ENCODE results near the gene NTSR1. TPM values are rescaled to one million over a fixed set of nuclear protein-coding genes. Genes with fewer than 3 reads are reported as not detected.
A peak's percentile ranks its signal among the peaks of the same experiment; 100 is the strongest.

NTSR1 gene
- total and polyA plus RNA-seq, 2 of the 13 experiments (the other 11 are each of a cell fraction or from before 2014, with no cell fraction given) = 0.09 to 0.12 TPM

- in situ Hi-C loops (cut with HindIII; ENCODE audit: extremely low pct_ligation_motif_present, low pct_unique_long_range_greater_than_20kb) = loop anchor here (5.0 kb wide), 1 partner anchor 125 kb away; no protein-coding TSS in a partner anchor
- peak; percentile 15 for ATAC-seq
- no peaks in the 10 kb centered on the region for H3K9me3 ChIP-seq (ENCODE audit: low read length)
- no peaks in the 10 kb centered on the region for H4K20me1 ChIP-seq (ENCODE audit: insufficient read depth, low read length)
- H3K27ac ChIP-seq (ENCODE audit: extremely low read length, insufficient read depth, low read length) = peak overlapping the region; percentile 71
- peak; percentile 39 for DNase-seq (ENCODE audit: low spot score)
- ChIA-PET CTCF (ENCODE audit: low intra/inter-chr PET ratio, low total read pairs) (interaction anchor here (1.1 to 4.8 kb wide), 4 partner anchors 115 to 141 kb away, joined by 3 to 93 read pairs (median 8); no protein-coding TSS in a partner anchor), POLR2A (interaction anchor here (0.6 to 4.6 kb wide), 16 partner anchors 16 to 288 kb away, joined by 3 to 47 read pairs (median 7); partner anchors contain the start of genes COL9A3, GID8, MRGBP and OGFR)
- peaks cover 1 to 20% of the 10 kb centered on the region in 2 experiments; a peak in 2 of 5 replicates for H3K36me3 ChIP-seq (replicated peaks in 1 of 2; ENCODE audit: control insufficient read depth in 1 of 2, insufficient read depth in 2 of 2, low read length in 2 of 2)
- H3K27me3 ChIP-seq (ENCODE audit: control insufficient read depth in 1 of 2, insufficient read depth in 2 of 2, low read length in 2 of 2) = no peaks in the 10 kb centered on the region
- H3K79me2 ChIP-seq (ENCODE audit: insufficient read depth, low read length) = no peaks in the 10 kb centered on the region
- peak overlapping the region; percentile 68 for H3K4me2 ChIP-seq (ENCODE audit: low read depth, low read length)
- no peak for FAIRE-seq
- intact Hi-C loops (cut with micrococcal nuclease; ENCODE audit: unreplicated experiment) = loop anchor here (1.0 to 5.0 kb wide), 5 partner anchors 15 to 205 kb away; no protein-coding TSS in a partner anchor
- 57% methylated on average over 28 of the region's 30 CpGs for WGBS (ENCODE audit: low lambda C conversion rate)
- peak overlapping the region; percentile 66 for H3K9ac ChIP-seq (ENCODE audit: insufficient read depth, low read depth, low read length)
- peaks cover 68% of the 10 kb centered on the region for H3K4me1 ChIP-seq (ENCODE audit: insufficient read depth, low read length)
- H3K4me3 ChIP-seq (replicated peaks in 1 of 3; ENCODE audit: insufficient read depth in 1 of 3, low read depth in 2 of 3, low read length in 3 of 3) = peak overlapping the region in 2 of 3 experiments; percentile 44 to 59; a peak in 4 of 6 replicates
- TSS peak; percentile 51 for BruUV-seq (replicated peaks)
- H2AFZ ChIP-seq (ENCODE audit: low read length) = no peak overlapping the region
- TF ChIP-seq ZNF274 (CRISPR knock-in tag; IDR thresholded peaks at IDR 0.05) = no peak
- no peak for TF ChIP-seq ZNF800 (CRISPR knock-in tag; IDR thresholded peaks at IDR 0.05)
- TF ChIP-seq REPIN1 (CRISPR knock-in tag; IDR thresholded peaks at IDR 0.05; ENCODE audit: borderline replicate concordance, low read depth) = peak; percentile 6
- no peak for TF ChIP-seq CCDC6 (CRISPR knock-in tag; IDR thresholded peaks at IDR 0.05)
- TF ChIP-seq YY1 (IDR thresholded peaks at IDR 0.05; ENCODE audit: insufficient read depth, insufficient replicate concordance, low read depth, low read length) = no peak
- peak; percentile 69 for TF ChIP-seq AGO1 (IDR thresholded peaks at IDR 0.05; ENCODE audit: low read depth, low read length, poor library complexity, severe bottlenecking)
- TF ChIP-seq GLI4 (CRISPR knock-in tag; IDR thresholded peaks at IDR 0.05; ENCODE audit: borderline replicate concordance) = no peak
- peak; percentile 80; the same call in 1 of the 2 replicates for TF ChIP-seq CHD4 (IDR thresholded peaks at IDR 0.05; ENCODE audit: borderline replicate concordance, low read length)
- no peak for TF ChIP-seq RAD51 (IDR thresholded peaks at IDR 0.05; ENCODE audit: borderline replicate concordance)
- 0 out of 2 replicates have a peak, but pooled peaks have one; percentile 11 for TF ChIP-seq ZNF44 (CRISPR knock-in tag; IDR thresholded peaks at IDR 0.05)
- 0 out of 2 replicates have a peak, but pooled peaks have one; percentile 0 for TF ChIP-seq NFAT5 (CRISPR knock-in tag; IDR thresholded peaks at IDR 0.05)
- TF ChIP-seq KLF13 (CRISPR knock-in tag; IDR thresholded peaks at IDR 0.05) = 0 out of 2 replicates have a peak, but pooled peaks have one; percentile 64
- TF ChIP-seq ZKSCAN5 (CRISPR knock-in tag; IDR thresholded peaks at IDR 0.05) = 0 out of 2 replicates have a peak, but pooled peaks have one; percentile 77
- TF ChIP-seq ZNF564 (CRISPR knock-in tag; IDR thresholded peaks at IDR 0.05) = 0 out of 2 replicates have a peak, but pooled peaks have one; percentile 5
- no peak for TF ChIP-seq MYNN (CRISPR knock-in tag; IDR thresholded peaks at IDR 0.05; ENCODE audit: low read depth)
These were observed 40.9 kb upstream of the NTSR1 start for GRCh38 chr20:62667530-62668440.
